COR-L47 (cell line): ENCODE data around the gene GGT5.
A peak's percentile ranks its signal among the peaks of the same experiment; 100 is the strongest.
"Not testable (repeated sequence)": the region's sequence is repeated elsewhere in the genome, so short reads cannot be mapped to it uniquely, and the experiment has no call there.

ENCODE experiments used
- DNase-seq: peaks from one replicate; lab custom pipeline; 2025; lab: John Stamatoyannopoulos, UW

The GGT5 gene

DNA sequence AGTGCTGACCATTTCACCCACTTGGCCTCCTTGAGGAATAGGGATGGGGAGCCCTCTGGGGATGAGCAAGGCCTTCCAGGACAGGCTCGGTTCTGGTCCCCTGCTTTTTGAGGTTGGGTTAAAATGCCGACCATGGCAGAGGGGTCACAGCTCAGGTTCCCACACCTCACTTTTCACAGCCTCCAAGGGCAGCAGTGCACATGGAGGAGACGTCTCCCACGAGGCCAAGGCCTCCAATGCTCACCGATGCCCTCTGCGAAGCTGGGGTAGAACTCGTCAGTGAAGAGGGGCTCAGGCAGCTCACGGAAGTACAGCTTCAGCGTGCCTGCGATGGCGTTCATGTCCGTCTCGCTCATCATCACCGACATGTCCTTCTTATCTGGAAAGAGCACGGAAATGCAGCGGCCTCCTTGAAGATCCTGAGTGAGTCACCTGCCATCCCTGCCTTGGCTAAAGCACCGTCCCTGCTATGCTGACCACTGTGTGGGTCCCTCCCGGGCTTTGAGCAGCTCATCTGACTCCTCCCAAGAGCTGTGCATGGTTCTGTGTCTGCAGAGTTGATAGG is 17.4 kb upstream of the GGT5 start:
- not testable (repeated sequence) for DNase-seq

DNA sequence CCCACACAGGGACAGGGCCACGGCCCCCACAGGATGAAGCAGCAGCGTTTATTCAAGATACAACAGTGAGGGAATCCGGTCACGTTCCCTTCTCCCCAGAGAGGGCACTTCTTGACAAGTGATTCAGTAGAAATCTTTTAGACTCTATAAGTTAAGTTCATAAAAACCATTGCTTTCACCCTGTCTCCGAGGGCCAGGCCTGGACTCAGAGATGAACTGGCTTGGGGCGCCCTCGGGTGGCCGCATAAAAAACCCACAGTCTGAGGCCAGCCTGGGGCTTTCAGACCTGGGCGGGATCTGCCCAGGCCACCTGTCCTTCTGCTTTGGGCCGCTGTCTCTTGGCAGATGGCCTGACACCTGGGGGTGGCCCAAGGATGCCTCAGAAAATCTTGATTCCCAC is 14.6 kb upstream of the GGT5 start:
- DNase-seq: peak; percentile 40

DNA sequence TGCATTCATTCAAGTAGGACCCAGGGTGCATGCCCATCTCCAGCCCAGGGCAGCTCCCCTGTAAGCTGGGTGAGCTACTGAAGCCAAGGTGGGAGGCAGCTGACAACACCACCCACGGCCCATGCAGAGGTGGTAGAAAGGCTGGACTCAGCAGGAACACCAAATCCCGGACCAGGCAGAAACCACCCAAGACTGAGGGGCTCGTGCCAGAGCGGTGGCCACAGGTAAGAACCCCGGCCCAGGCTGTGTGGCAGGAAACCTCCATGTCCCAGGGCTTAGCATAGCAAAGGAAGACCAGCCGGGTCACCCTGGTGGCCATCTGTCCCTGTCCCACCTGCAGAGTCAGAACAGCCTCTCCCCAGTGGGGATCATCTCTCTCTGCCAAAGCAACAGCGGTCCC is 11.9 kb upstream of the GGT5 start:
- not testable (repeated sequence) for DNase-seq

DNA sequence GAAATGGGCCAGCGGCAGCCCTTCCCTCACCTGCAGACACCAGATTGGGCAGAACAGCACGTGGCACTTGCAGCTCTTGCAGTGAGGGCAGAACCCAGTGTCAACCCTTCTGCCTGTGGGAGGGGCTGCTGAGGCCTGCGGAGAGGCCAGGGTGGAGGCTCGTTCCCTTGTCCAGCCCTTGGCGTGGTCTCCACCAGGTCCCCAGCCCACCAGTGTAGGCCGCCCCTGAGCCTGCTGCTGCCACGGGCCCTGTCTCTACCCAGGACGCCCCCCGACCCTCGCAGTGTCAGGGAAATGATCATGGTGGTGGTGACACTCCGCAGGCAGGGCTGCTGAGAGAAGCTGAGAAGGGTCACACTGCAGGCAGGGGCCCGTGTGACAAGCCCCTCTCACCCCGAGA is 11.3 kb upstream of the GGT5 start:
- DNase-seq: not testable (repeated sequence)

DNA sequence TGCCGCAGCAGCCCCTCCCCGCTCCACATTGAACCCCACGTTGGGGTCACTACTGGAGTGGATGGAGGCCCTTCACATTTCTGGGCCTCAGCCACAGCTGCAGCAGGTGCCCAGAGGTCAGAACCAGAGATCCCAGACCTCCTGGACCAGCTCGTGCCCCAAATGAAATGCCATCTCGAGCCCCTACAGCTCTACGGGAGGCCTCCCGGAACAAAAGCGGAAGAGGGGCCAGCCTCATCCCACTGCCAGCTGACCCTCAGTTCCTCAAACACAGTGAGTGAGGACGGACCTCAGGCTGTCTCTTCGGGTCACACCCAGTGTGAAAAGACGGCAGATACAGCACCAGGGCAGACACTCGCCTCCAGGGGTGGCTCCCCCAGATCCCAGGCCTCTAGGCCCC is 8.2 kb upstream of the GGT5 start:
- DNase-seq: not testable (repeated sequence)

DNA sequence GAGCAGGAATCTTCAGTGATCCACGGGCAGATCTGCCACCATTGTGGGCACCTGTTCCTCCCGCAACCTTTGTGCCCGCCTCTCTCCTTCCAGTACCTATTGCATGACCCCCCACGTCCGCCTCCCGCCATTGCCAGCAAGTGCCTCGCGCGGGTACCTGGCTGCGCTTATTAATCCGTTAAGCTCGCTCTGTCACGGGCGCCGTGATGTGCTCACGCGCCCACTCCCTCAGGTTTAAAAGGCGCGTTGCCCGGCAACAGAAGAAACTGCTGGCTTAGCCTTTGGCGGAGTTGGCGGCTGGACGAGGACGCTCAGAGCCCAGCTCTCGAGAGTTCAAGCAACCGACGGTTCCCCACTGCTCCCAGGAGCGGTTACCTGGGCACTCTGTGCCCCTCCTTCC is 6.4 kb upstream of the GGT5 start:
- not testable (repeated sequence) for DNase-seq

DNA sequence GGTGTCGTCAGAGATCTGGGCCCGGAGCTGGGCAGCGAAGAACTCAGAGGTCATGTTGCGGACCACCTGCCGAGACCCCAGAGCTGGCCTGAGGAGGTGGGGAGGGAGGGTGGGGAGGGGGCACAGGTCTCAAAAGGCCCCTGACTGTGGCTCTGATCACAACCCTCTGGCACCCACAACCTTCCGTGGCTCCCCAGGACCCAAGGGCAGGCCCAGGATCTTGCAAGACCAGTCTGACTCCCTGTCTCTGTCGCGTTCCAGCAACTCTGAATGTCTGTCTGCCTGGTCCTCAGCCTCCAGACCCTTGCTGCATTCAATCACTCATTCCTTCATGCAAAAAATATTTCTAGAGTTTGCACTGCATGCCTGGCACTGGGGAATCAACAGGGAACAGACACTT is 4.5 kb upstream of the GGT5 start:
- DNase-seq: not testable (repeated sequence)

DNA sequence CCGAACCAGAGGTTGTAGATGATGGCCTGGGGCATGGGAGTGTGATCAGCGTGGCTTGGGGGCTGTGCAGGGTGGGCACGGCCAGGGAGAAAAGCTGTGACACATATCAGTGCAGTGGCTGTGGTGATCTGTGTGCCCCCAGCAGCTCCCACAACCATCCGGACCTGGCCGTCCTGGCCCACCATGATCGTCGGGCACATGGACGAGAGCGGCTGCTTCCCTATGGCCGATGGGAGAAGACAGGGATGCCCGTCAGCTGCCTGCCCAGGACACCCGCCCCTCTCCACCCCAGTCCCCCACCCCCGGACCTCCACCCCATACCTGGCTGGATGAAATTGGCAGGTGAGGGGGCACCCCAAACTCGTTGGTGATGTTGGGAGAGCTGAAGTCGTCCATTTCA is 3.7 kb upstream of the GGT5 start:
- not testable (repeated sequence) for DNase-seq

DNA sequence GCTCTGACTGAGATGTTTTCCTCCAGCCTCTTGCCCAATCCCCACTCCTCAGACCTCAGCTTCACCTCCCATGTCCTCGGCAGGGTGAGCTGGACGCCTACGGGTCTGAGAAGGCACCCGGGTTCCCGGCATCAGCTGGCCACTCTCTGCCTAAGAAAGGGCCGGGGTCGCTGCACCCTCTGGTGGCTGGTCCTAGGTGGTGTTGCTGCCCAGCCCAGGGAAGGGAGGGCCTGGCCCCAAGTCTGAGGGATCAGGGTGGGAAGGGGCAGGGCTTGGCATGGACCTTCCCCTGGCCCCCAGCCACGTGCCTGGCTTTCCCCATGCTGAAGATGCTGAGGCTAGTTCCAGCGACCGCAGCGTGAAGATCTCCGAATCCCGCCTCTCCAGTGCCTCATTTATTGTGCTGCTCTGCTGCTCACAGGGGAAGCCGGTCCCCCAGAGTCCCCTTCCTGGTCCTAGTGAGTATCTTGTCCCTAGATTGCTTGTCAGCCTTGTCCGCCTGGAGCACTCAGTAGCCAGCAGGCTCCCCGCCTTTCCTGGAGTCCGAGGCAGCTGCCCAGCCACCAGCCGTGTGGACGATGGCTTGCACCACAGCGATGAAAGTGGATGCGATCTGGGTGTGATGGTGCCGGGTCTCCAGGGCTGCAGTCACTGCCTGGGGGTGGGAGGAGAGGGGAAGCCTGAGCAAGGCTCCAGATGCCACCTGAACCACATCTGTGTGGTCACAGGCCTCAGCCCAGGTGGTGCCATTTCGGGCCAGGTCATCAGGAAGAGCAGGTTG is 2.9 kb upstream of the GGT5 start:
- peak; percentile 43 for DNase-seq

DNA sequence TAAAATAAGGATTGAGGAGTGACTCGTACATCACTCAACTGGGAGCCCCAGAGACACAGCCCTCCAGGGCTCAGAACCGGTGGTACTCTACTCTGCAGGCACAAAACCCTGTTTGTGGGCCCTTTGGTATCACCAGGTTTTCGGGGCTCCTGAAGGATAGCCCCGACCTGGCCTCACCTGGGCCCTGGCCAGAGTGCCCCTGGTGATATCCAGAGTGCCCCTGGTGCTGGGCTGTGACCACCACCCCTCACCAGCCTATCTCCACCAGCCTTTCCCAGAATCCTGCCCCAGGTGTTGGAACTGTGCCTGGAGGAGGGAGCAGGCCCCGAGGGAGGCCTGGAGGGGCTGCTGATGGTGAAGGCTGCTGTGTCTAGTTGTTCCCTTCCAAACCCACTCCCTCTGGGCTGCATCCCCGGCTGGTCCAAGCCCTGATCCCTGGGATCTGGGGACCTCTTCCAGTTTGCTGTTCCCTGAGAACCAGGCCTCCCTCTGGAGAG is 2.2 kb upstream of the GGT5 start:
- DNase-seq: no peak

DNA sequence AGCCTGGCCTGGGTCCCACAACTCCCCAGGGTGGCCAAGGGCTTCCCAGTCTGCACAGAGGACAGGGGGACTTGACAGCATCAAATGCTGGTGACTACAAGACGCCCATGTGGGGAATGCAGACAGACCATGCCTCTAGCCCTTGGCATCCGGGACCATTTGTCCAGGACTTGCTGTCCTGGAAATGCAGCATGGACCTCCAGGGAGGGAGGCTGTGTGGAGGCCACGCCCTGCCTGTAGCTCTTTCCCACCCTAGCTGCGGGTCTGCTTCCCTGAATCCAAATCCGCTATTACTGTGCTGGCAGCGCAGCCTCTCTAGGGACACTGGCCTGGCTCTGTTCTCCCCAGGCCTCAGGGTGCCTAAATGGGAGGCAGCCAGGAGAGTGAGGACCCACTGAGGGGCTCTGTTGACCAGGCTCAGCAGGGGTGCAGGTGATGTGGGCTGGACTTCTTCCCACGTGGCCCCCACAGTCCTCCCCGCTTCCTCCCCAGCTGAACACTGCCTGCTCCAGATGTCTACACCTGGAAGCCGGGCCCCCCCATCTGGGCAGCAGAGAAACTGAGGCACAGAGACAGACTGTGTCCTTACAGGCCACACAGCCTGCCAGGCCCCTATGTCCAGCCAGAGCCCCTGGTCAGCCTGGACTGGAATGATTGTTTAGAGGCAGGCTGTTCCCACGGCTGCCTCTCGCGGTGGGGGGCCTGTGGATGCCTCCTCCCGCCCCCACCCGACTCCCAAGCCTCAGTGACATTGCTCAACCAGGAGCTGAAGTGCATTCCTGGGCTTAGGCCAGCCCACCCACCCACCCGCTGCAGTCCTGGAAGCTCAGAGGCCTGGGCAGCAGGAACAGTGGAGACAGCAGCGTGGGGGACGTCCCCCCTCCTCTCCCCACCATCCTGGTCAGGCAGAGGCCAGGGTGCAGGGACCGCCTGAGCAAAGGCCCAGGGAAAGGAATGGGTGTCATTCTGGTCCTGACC is 991 bp upstream of the GGT5 start:
- not testable (repeated sequence) for DNase-seq

DNA sequence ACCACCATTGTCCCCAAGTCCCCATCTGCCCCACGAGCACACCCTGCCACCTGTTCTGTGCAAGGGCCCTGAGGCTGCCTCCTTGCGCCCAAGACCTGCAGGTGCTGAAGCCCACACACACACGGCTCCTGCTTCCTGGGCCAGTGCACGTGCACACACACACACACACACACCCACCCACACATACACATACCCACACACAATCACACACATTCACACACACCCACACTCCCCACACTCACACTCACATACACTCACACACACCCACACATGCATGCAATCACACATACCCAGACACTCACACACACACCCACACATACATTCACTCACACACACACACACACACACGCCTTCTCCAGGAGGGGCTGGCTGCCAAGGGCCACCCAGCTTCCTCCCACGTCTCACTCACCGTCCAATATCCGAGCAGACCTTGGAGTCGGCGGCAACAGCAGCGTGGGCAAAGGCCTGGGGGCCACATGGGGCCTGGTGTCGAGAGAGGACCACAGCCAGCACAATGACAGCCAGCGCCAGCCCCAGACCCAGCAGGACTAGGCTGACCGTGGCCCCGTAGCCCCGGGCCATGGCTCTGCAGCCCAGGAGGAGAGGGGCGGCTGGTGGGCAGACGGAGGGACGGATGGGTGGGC is 616 bp downstream of the GGT5 start:
- DNase-seq: no peak

DNA sequence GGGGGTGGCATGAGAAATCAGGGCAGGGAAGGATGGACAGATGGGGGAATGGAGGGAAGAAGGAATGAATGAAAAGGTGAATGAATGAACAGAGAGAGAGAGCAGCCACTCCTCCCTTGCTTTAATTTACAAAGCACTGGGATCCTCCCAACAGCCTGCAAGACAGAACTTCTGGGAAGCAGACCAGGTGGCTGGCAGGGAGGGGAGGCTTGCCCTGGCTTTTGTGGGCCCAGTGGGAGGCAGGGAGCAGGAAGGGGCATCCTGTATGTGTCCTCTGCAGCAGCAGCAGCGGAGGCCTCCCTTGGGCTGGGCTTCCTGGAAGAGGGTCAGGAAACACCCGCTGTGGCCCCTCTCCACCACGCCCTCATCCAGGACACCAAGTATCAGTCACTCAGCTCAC is 1.5 kb downstream of the GGT5 start:
- not testable (repeated sequence) for DNase-seq

DNA sequence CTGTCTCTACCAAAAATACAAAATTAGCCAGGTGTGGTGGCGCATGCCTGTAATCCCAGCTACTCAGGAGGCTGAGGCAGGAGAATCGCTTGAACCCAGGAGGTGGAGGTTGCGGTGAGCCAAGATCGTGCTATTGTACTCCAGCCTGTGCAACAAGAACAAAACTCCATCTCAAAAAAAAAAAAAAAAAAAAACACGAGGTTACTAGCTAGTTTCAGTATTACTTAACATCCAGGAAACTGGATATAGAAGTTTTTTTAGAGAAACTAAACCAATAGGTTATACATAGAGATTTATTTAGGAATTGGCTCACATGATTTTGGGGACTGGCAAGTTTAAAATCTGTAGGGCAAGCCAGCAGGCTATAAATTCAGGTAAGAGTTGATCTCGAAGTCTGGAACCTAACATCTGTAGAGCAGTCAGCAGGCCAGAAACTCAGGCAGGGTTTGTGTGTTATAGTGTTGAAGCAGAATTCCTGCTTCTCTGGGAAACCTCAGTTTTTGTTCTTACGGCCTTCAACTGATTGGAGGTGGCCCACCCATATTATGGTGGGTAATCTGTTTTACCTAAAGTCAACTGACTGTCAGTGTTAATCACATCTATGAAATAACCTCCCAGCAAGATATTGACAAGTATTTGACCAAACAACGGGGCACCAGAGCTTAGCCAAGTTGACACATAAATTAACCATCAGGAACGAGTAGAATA is 3.7 kb downstream of the GGT5 start:
- not testable (repeated sequence) for DNase-seq

DNA sequence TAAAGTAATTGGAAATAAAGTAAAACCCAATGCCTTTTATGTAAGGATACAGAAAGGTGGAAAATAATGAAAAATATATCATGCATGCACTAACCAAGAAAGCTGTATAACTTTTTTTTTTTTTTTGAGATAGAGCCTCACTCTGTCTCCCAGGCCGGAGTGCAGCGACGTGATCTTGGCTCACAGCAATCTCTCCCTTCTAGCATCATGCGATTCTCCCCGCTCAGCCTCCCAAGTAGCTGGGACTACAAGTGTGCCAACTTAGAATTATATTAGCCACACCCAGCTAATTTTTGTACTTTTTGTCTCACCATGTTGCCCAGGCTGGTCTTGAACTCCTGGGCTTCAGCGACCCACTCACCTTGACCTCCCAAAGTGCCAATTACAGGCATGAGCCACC is 4.5 kb downstream of the GGT5 start:
- no peak for DNase-seq

DNA sequence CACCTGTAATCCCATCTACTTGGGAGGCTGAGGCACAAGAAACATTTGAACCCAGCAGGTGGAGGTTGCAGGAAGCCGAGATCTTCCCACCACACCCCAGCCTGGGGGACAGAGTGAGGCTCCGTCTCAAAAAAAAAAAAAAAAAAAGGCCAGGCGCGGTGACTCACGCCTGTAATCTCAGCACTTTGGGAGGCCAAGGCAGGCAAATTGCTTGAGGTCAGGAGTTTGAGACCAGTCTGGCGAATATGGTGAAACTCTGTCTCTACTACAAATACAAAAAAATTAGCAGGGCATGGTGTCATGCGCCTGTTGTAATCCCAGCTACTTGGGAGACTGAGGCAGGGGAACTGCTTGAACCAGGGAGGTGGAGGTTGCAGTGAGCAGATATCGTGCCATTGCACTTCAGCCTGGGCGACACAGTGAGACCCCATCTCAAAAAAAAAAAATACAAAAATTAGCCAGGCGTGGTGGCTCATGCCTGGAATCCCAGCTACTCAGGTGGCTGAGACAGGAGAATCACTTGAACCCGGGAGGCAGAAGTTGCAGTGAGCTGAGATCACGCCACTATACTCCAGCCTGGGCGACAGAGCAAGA is 6.7 kb downstream of the GGT5 start:
- not testable (repeated sequence) for DNase-seq

DNA sequence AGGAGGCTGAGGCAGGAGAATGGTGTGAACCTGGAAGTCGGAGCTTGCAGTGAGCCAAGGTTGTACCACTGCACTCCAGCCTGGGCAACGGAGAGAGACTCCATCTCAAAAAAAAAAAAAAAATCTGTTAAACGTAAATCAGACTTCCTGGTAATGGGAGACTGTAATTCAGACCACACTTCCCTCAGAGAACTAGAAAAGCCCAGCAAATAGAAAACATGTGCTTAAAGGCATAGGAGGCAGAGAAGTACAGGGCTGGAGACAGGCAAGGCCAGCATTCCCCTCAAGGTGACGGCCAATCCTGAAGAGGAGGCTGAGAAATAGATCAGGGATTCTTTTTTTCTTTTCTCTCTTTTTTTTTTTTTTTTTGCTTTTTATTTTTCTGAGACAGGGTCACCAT is 8.2 kb downstream of the GGT5 start:
- no peak for DNase-seq

DNA sequence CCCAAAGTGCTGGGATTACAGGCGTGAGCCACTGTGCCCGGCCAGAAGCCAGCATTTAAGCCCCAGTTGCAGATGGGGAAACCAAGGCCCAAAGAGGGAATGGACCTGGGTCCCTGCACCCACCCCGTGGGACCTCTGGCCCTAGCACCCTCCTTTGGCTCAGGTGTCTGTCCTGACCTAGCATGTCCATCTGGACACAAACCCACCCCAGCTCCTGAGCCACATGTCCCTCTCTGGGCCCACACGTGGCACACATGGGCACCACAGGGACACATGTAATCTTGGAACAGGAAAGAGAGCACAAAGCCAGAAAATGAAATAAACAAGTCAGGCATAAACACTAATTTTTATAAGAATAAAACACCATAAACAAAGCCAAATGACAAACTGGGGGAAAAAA is 9.6 kb downstream of the GGT5 start:
- DNase-seq: no peak

DNA sequence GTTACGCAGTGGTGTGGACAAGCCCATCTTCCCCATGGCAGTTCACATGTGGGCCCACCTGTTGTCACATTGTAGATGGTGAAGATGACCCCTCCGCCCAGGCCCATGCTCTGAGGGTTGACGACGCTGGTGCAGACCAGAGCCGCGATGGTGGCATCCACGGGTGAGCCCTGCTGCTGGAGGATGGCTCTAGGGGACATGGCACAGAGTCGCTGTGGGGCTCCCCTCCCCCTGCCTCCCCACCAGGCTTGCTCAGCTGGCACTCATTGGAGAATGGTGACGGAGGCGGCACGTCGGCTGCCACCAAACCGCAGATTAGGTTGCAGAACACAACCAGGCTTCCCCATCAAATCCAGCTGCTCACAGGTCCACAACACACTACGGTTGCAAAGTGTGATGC is 11.1 kb downstream of the GGT5 start:
- DNase-seq: no peak

DNA sequence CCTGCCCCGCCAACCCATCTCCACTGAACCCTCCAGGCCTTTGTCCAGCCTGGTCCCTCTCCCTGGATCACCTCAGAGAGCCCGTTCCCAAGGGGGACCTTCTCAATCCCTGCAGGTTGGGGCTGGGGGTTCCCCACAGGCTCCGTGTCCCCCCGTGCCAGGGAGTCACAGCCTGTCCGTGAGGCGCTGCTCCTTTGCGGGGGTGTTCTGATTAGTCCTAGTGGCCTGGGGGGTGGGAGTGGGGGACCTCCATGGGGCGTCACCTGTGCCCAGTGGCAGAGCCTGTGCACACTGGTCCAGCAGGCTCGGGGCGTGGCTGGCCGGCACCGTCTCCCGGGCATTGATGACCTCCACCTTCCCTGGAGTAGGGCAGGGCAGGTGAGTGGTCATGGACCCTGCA is 11.6 kb downstream of the GGT5 start:
- DNase-seq: no peak

DNA sequence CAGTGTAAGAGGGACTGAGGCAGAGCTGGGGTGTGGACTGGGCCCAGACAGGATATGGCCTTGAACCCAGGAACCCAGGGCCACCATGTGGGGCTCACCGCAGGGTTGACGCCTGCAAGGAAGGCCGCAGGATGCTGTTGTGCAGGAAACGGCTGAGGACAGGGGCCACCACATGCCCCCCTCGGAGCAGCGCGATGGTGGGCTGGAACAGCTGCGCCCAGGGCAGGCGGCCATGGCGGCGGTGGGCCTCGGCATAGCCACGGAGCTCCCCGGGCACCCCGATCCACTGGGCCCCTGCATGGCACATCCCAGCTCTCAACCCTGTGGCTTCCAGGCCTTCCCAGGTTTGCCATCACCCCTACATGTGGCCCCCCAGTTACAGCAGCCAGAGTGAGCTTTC is 12.2 kb downstream of the GGT5 start:
- DNase-seq: no peak
